HEK293 (cell line): ENCODE measurements around the gene KCNJ5.

Experiments used
- HOXC10 ChIP-seq: sonication (generic); formaldehyde crosslinking; IDR thresholded peaks from 2 replicates; pipeline ENCODE4 v1.8.1; 2023; ENCODE audit warnings: mild to moderate bottlenecking, missing genetic modification reagents
- PATZ1 ChIP-seq: fragments of 450-650 bp; formaldehyde crosslinking; IDR thresholded peaks from 2 replicates; pipeline ENCODE4 v1.5.1; 2016; ENCODE audit warnings: missing biosample characterization, missing genetic modification characterization
- REST ChIP-seq: fragments of 450-650 bp; formaldehyde crosslinking; IDR thresholded peaks from 2 replicates; pipeline ENCODE4 v1.5.1; 2016; ENCODE audit warnings: missing biosample characterization, missing genetic modification characterization
- SETDB1 ChIP-seq: IDR thresholded peaks from one replicate; pipeline ENCODE4 v1.6.1; 2017; ENCODE audit warnings: mild to moderate bottlenecking, low read length, moderate library complexity, mixed read lengths; ENCODE audit not compliant: insufficient read length
- ZBTB8A ChIP-seq: fragments of 450-650 bp; formaldehyde crosslinking; IDR thresholded peaks from 2 replicates; pipeline ENCODE4 v1.5.1; 2016; ENCODE audit warnings: missing biosample characterization, missing genetic modification characterization

- no peak for TF ChIP-seq ZBTB8A (tag by site-specific recombination)
- no peak for TF ChIP-seq SETDB1
- TF ChIP-seq REST (tag by site-specific recombination): no peak
- no peak for TF ChIP-seq PATZ1
- TF ChIP-seq HOXC10 (CRISPR knock-in tag): no peak
Observed at GRCh38 chr11:128853559-128853958, 37.6 kb upstream of the KCNJ5 start.
